Suppressor macrophage treated with lipopolysaccharide for 1 hour (primary cell): Measurements from ENCODE around the gene NAA15.
"Not testable (repeated sequence)": the region's sequence is repeated elsewhere in the genome, so short reads cannot be mapped to it uniquely, and the experiment has no call there.

ENCODE experiments used
- DNase-seq, 3 donors: peaks; one replicate each; pipeline ENCODE4 v3.0.0-alpha.2; 2020 to 2022

NAA15 gene

GRCh38 chr4:139453041-139453370, 151.7 kb downstream of the NAA15 start:
- no peak for DNase-seq

- DNase-seq = peak; percentile 97 to 99 (median 99)
Measured at GRCh38 chr4:139453371-139454110, 152.2 kb downstream of the NAA15 start.

GRCh38 chr4:139454111-139455045, 153.1 kb downstream of the NAA15 start, which contains the start of gene RAB33B:
Gene RAB33B, plus strand, starts transcription at chr4:139454121. Its CDS starts 75 bp downstream, at chr4:139454196.
- DNase-seq = peak; percentile 1 to 95 (median 90)

GRCh38 chr4:139455126-139455538, 153.8 kb downstream of the NAA15 start:
- DNase-seq = no peak

GRCh38 chr4:139457318-139457717, 156.0 kb downstream of the NAA15 start:
- DNase-seq = no peak

- no peak for DNase-seq
Measured at GRCh38 chr4:139458543-139458942, 157.2 kb downstream of the NAA15 start.

- DNase-seq = no peak
Measured at GRCh38 chr4:139458999-139459398, 157.7 kb downstream of the NAA15 start.

GRCh38 chr4:139460565-139460964, 159.3 kb downstream of the NAA15 start:
- DNase-seq = no peak

- peak in 1 of 3 donors; percentile 7 for DNase-seq
Measured at GRCh38 chr4:139461022-139461628, 159.8 kb downstream of the NAA15 start.

GRCh38 chr4:139464512-139464911, 163.2 kb downstream of the NAA15 start:
- DNase-seq = not testable (repeated sequence)

- no peak for DNase-seq
Measured at GRCh38 chr4:139465922-139466321, 164.6 kb downstream of the NAA15 start.

GRCh38 chr4:139468756-139469155, 167.5 kb downstream of the NAA15 start:
- DNase-seq = not testable (repeated sequence)

- no peak for DNase-seq
Measured at GRCh38 chr4:139469216-139469615, 167.9 kb downstream of the NAA15 start.
